ENCODE results near the gene CNTNAP2.

Gene CNTNAP2

GRCh38 chr7:147818317-147818716 lies 1701.7 kb downstream of the CNTNAP2 start:
- no peak for DNase-seq (ENCODE audit: low read depth in 1 of 2, low spot score in 1 of 2)
- in situ Hi-C loops (cut with HindIII; ENCODE audit: low pct_unique_long_range_greater_than_20kb, low sequenced_read_pairs), result no loop called here
- no peak for TF ChIP-seq JUND (IDR thresholded peaks at IDR 0.05; ENCODE audit: low read depth)

GRCh38 chr7:147824671-147825070 lies 1708.1 kb downstream of the CNTNAP2 start:
- TF ChIP-seq JUND (IDR thresholded peaks at IDR 0.05; ENCODE audit: low read depth), result no peak
- no peak for DNase-seq (ENCODE audit: low read depth in 1 of 2, low spot score in 1 of 2)
- in situ Hi-C loops (cut with HindIII; ENCODE audit: low pct_unique_long_range_greater_than_20kb, low sequenced_read_pairs), result no loop called here

DNA sequence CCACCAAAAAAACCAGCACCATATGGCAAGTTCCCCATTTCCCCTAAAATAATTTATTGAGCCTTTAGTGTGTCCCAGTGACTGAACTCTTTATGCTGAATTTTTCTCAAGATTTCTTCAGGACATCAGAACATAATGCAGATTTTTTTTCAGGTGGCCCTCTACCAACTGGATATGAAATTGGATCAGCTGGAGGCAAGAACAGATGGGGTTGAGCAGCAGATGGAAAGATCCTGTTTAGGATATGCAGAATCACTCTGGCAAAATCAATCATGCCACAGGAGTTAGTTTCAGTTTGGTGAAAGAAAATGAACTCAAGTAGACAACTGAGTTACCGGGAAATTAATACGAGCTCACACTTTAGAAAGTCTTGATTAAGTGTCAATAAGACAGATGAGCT lies 1712.4 kb downstream of the CNTNAP2 start:
- no peak for DNase-seq (ENCODE audit: low read depth in 1 of 2, low spot score in 1 of 2)
- no peak for TF ChIP-seq JUND (IDR thresholded peaks at IDR 0.05; ENCODE audit: low read depth)
- in situ Hi-C loops (cut with HindIII; ENCODE audit: low pct_unique_long_range_greater_than_20kb, low sequenced_read_pairs), result no loop called here

DNA sequence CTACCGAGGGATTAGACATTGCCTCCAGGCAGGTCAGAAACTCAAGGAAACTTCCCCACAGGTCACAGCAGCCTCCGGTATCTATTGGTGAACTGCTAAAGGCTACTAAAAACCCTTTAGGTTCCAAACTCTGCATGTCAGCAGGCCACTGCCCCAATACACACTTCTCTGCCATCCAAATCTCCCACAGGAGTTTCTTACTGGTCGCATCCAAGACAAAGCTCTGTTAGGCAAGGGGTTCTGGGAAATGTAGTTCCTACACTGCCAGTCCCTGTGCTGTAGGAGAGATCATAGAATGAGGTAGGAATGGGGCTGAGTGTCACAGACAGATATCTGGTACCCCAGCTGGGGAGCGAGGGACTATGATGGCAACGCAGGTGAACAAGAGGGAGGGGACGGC lies 1717.0 kb downstream of the CNTNAP2 start:
- TF ChIP-seq JUND (IDR thresholded peaks at IDR 0.05; ENCODE audit: low read depth), result no peak
- in situ Hi-C loops (cut with HindIII; ENCODE audit: low pct_unique_long_range_greater_than_20kb, low sequenced_read_pairs), result no loop called here
- DNase-seq (ENCODE audit: low read depth in 1 of 2, low spot score in 1 of 2), result peak in 1 of 2 experiments; percentile 39

- in situ Hi-C loops (cut with HindIII; ENCODE audit: low pct_unique_long_range_greater_than_20kb, low sequenced_read_pairs), result no loop called here
- no peak for TF ChIP-seq JUND (IDR thresholded peaks at IDR 0.05; ENCODE audit: low read depth)
- no peak for DNase-seq (ENCODE audit: low read depth in 1 of 2, low spot score in 1 of 2)
These were observed 1717.4 kb downstream of the CNTNAP2 start for GRCh38 chr7:147833970-147834369.

GRCh38 chr7:147852833-147853232 lies 1736.2 kb downstream of the CNTNAP2 start:
- in situ Hi-C loops (cut with HindIII; ENCODE audit: low pct_unique_long_range_greater_than_20kb, low sequenced_read_pairs), result no loop called here
- DNase-seq (ENCODE audit: low read depth in 1 of 2, low spot score in 1 of 2), result no peak
- no peak for TF ChIP-seq JUND (IDR thresholded peaks at IDR 0.05; ENCODE audit: low read depth)

- no peak for TF ChIP-seq JUND (IDR thresholded peaks at IDR 0.05; ENCODE audit: low read depth)
- DNase-seq (ENCODE audit: low read depth in 1 of 2, low spot score in 1 of 2), result no peak
- in situ Hi-C loops (cut with HindIII; ENCODE audit: low pct_unique_long_range_greater_than_20kb, low sequenced_read_pairs), result no loop called here
These were observed 1740.8 kb downstream of the CNTNAP2 start for GRCh38 chr7:147857152-147858140.

DNA sequence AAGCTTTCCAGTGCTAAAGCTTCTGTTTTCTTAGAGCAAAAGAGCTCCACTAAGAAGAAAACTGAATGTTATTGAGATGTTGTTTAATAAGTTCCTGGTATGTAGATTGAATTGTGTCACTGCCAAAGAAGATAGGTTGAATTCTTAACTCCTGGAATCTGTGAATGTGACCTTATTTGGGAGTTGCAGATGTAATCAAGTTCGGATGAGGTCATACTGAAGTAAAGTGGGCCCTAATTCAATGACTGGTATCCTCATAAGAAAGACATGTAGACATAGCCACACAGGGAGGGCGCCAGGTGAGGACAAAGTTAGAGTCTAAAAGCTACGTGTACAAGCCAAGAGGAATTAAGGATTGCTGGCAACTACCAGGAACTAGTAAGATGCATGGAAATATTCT lies 1741.8 kb downstream of the CNTNAP2 start:
- in situ Hi-C loops (cut with HindIII; ENCODE audit: low pct_unique_long_range_greater_than_20kb, low sequenced_read_pairs), result no loop called here
- TF ChIP-seq JUND (IDR thresholded peaks at IDR 0.05; ENCODE audit: low read depth), result no peak
- no peak for DNase-seq (ENCODE audit: low read depth in 1 of 2, low spot score in 1 of 2)

- no peak for DNase-seq (ENCODE audit: low read depth in 1 of 2, low spot score in 1 of 2)
- no peak for TF ChIP-seq JUND (IDR thresholded peaks at IDR 0.05; ENCODE audit: low read depth)
- in situ Hi-C loops (cut with HindIII; ENCODE audit: low pct_unique_long_range_greater_than_20kb, low sequenced_read_pairs), result no loop called here
These were observed 1742.4 kb downstream of the CNTNAP2 start for GRCh38 chr7:147859033-147859432.

GRCh38 chr7:147859486-147859885 lies 1742.9 kb downstream of the CNTNAP2 start:
- TF ChIP-seq JUND (IDR thresholded peaks at IDR 0.05; ENCODE audit: low read depth), result no peak
- in situ Hi-C loops (cut with HindIII; ENCODE audit: low pct_unique_long_range_greater_than_20kb, low sequenced_read_pairs), result no loop called here
- DNase-seq (ENCODE audit: low read depth in 1 of 2, low spot score in 1 of 2), result no peak

DNA sequence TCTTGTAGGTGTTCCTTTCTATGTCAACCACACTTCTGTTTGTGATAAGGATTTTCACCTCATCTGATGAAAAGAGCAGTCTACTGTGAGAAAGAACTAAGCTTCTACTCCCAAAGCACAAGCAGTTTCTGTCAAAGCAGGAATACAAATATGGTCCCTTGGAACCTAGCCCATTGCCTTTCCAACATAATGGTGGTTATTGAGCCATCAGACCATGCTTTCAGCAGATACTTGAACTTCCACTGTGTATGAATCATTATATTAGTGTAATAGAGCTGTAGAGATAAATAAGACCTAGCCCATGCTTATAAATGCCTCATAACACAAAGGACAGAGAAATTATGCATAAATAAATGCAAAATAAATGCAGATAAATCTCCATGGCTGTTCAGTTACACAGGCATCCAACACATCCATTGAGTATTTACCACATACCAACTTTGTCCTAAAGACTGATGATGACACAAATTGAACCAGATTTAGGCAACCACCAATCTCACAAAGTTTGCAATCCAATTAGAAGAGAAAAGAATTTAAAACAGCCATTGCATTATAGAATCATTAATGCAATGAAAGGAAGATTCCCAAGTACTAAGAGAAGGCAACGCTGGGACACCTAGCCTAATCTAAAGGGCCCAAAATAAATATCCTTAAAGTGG lies 1744.6 kb downstream of the CNTNAP2 start:
- TF ChIP-seq JUND (IDR thresholded peaks at IDR 0.05; ENCODE audit: low read depth), result no peak
- no peak for DNase-seq (ENCODE audit: low read depth in 1 of 2, low spot score in 1 of 2)
- in situ Hi-C loops (cut with HindIII; ENCODE audit: low pct_unique_long_range_greater_than_20kb, low sequenced_read_pairs), result no loop called here

DNA sequence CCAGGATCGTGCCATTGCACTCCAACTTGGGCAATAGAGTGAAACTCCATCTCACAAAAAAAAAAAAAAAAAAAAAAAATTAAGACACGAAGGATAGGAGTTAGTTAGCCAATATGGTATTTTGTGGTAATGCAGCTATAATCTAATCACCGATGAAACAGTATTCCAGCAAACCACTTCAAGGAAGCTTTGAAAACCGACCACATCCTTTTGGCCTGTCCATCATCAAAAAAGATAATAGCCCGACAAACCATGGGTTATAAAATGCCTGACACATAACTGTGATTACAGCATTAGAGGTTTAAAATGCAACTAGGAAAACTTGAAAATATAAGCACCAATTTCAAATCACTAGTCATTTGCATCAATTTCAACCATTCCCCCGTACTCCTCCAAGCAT lies 1745.3 kb downstream of the CNTNAP2 start:
- in situ Hi-C loops (cut with HindIII; ENCODE audit: low pct_unique_long_range_greater_than_20kb, low sequenced_read_pairs), result no loop called here
- no peak for TF ChIP-seq JUND (IDR thresholded peaks at IDR 0.05; ENCODE audit: low read depth)
- DNase-seq (ENCODE audit: low read depth in 1 of 2, low spot score in 1 of 2), result no peak

DNA sequence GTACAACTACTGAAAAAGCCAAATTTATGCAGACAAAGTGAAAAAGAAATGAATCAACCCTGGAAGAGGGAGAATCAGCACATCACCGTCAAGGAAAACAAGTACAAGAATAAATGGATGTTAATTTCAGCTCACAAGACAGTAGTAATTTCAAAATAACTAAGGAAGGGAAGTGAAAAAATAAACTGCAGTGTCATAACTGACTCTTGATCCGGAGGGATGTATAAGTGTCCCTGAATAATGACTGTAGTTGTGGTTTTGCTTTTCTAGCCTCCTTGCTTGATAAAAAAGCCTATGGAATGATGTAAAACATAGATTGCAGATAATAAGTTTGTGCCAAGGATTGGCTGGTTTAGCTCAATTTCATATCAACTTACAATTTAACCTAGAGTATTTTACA lies 1752.9 kb downstream of the CNTNAP2 start:
- no peak for TF ChIP-seq JUND (IDR thresholded peaks at IDR 0.05; ENCODE audit: low read depth)
- in situ Hi-C loops (cut with HindIII; ENCODE audit: low pct_unique_long_range_greater_than_20kb, low sequenced_read_pairs), result no loop called here
- DNase-seq (ENCODE audit: low read depth in 1 of 2, low spot score in 1 of 2), result no peak

All from T47D (cell line).